Subcutaneous adipose tissue (tissue), 4 donors: Measurements from ENCODE around the gene ELAC1. TPM values are rescaled to one million over a fixed set of nuclear protein-coding genes. Genes with fewer than 3 reads are reported as not detected.

ENCODE experiments used
- CTCF ChIP-seq: fragments of 450-650 bp; IDR thresholded peaks from one replicate; pipeline ENCODE4 v1.5.1; 2016; ENCODE audit warnings: low read depth, mild to moderate bottlenecking, control low read depth, antibody characterized with exemption, moderate library complexity
- total RNA-seq, 4 donors: library from RNA; depleted of rRNA; stranded (reverse); fragments of >200 nt; gene quantifications; one replicate each; pipeline ENCODE4 v1.1.0, GENCODE V29; 2016

Gene ELAC1
- total RNA-seq, 4 donors from 2014 or later, result 4.4 to 11.0 (median 4.9) TPM

DNA sequence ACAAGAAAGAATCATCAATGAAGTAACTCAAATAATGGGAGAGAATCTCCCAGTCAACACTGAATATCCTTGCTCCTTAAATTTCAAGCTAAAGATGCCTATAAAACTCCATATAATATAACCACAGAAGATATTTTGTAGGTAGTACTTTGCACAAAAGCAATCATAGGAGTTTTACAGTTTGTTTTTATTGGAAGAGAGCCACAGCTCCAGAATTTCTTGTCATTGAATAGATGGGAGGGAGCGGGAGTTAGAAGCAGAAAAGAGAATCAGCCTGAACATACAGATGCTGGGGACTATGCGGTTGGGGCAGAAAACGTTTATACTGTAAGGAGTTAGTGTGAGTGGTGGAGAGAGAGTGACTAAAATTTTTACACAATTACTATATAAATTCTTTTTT is 43.9 kb downstream of the ELAC1 start:
- no peak for TF ChIP-seq CTCF

- TF ChIP-seq CTCF, result no peak
These were observed 44.6 kb downstream of the ELAC1 start for GRCh38 chr18:51012441-51012840.

DNA sequence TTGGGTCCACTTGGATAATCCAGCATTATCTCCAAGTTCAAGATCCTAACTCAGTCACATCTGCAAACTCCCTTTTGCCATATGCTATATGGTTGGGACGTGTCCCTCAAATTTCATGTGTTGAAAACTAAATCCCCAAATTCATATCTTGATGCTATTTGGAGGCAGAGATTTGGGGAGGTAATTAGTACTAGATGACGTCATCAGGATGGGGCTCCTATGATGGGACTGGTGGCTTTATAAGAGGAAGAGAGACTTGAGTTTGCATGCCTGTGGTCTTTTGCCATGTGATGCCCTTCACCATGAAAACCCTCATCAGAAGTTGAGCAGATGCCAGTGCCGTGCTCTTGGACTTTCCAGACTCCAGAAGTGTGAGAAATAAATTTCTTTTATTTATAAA is 45.4 kb downstream of the ELAC1 start:
- no peak for TF ChIP-seq CTCF

DNA sequence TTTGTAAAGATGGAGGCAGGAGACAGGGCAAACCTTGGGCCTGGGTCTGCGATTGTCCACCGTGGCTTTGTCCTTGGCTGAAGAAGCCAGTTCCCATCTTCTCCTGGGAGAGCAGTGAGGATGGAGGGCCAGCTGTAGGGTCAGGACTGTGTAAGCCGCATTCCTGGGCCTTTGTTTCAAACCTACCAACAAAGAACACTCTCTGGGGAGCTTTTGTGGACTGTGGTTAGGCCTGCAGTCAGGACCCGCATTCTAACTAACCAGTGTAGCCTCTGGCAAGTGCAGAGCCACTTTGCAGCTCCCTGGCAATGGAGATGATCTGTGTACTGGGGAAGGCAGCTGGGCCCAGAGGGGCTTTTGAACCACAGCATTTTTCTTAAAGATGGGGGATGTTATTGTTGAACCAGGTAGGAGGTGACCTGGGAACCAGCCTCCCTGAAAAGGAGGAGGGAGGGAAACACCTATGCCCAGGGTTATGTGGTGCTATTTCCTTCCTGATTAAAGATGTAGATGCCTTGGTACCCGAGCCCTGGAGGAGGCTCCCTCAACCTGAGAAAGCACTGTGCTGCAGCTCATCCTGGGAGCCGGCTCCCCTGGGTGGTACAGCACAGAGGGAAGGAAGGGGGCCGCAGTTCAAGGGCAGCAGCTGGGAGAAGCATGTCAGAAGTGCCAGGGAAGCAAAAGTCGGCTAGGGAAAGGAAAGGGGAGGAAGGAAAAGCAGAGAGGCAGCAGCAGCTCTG is 49.5 kb downstream of the ELAC1 start:
- no peak for TF ChIP-seq CTCF

GRCh38 chr18:51020536-51020935 is 52.7 kb downstream of the ELAC1 start:
- no peak for TF ChIP-seq CTCF

DNA sequence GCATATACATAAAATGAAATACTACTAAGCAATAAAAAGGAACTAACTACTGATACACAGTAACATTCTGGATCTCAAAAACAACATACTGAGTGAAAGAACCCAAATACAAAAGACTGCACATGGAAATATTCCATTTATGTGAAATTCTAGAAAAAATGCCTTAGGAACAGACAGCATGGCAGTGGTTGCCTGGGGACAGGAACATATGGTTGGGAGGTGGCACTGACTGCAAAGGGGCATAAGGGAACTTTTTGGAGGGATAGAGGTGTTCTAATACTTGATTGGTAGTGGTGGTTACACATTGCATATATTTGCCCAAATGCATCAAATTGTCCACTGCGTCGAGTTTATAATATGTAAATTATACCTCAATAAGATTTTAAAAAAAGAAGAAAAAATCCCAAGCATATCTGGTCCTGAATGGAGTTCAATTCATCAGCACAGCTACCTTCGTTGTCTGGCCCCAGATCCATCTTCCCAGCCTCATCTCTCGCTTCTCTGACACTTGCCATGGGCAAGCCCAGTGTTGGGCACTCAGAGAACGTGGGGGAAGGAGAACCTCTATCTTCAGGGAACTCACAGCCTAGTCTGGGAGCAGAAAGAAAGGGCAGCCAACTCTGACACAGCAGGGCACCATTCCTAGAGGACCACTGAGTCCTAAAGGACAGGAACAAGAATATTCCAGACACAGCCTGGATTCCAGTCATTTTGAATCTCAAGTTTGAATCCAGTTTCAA is 53.6 kb downstream of the ELAC1 start:
- TF ChIP-seq CTCF, result no peak

DNA sequence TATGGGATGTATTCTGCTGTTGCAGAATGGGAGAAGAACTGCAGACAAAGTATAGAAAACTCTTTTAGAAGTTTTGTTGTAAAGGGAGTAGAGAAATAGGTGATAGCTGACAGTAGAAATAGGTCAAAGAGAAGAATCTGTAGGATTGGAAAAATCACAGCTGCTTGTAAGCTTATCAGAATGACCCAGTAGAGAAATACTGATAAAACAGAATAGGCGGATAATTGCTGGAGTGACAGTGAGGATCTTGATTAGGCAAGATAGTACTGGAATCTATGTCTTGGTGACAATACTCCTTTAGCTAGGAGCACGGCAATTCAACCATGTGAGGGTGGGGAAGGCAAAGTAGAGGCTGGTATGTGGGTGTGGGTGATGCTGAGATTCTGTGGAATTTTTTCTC is 57.7 kb downstream of the ELAC1 start:
- no peak for TF ChIP-seq CTCF
